Measurements from ENCODE around the gene LRP1B. TPM values are rescaled to one million over a fixed set of nuclear protein-coding genes. Genes with fewer than 3 reads are reported as not detected.

Gene LRP1B
- total RNA-seq, 3 donors from 2014 or later, result not detected

GRCh38 chr2:141941210-141941714, 189.6 kb downstream of the LRP1B start:
- Mint-ChIP-seq H3K4me1 (ENCODE audit: low read depth) (no peaks in the 10 kb centered on the region), H3K4me3 (no peak overlapping the region), H3K36me3 (ENCODE audit: insufficient read depth) (no peaks in the 10 kb centered on the region), H3K9me3 (peaks cover 12% of the 10 kb centered on the region), H3K27me3 (ENCODE audit: low read depth) (no peaks in the 10 kb centered on the region)
- DNase-seq, result no peak
- no peak for ATAC-seq

- H3K9me3 Mint-ChIP-seq, result peaks cover 12% of the 10 kb centered on the region
- H3K36me3 Mint-ChIP-seq (ENCODE audit: insufficient read depth), result no peaks in the 10 kb centered on the region
- no peak overlapping the region for H3K4me3 Mint-ChIP-seq
- H3K27me3 Mint-ChIP-seq (ENCODE audit: low read depth), result no peaks in the 10 kb centered on the region
- ATAC-seq (no peak), DNase-seq (no peak)
- no peaks in the 10 kb centered on the region for H3K4me1 Mint-ChIP-seq (ENCODE audit: low read depth)
Measured at GRCh38 chr2:141940709-141941108, 190.1 kb downstream of the LRP1B start.

- Mint-ChIP-seq H3K4me1 (ENCODE audit: low read depth) (no peaks in the 10 kb centered on the region), H3K27me3 (ENCODE audit: low read depth) (no peaks in the 10 kb centered on the region), H3K36me3 (ENCODE audit: insufficient read depth) (no peaks in the 10 kb centered on the region), H3K9me3 (peaks cover 12% of the 10 kb centered on the region), H3K4me3 (no peak overlapping the region)
- DNase-seq, result no peak
- no peak for ATAC-seq
Measured at GRCh38 chr2:141933226-141933625, 197.6 kb downstream of the LRP1B start.

GRCh38 chr2:141932261-141932660, 198.6 kb downstream of the LRP1B start:
- ATAC-seq, result no peak
- H3K4me1 Mint-ChIP-seq (ENCODE audit: low read depth), result no peaks in the 10 kb centered on the region

GRCh38 chr2:141931797-141932196, 199.0 kb downstream of the LRP1B start:
- Mint-ChIP-seq H3K9me3 (peaks cover 12% of the 10 kb centered on the region), H3K36me3 (ENCODE audit: insufficient read depth) (no peaks in the 10 kb centered on the region), H3K27me3 (ENCODE audit: low read depth) (no peaks in the 10 kb centered on the region), H3K4me3 (no peak overlapping the region), H3K4me1 (ENCODE audit: low read depth) (no peaks in the 10 kb centered on the region)
- DNase-seq (no peak), ATAC-seq (no peak)

More at GRCh38 chr2:141932261-141932660, 198.6 kb downstream of the LRP1B start:
- Mint-ChIP-seq H3K36me3 (ENCODE audit: insufficient read depth) (no peaks in the 10 kb centered on the region), H3K9me3 (peaks cover 12% of the 10 kb centered on the region), H3K27me3 (ENCODE audit: low read depth) (no peaks in the 10 kb centered on the region), H3K4me3 (no peak overlapping the region)
- no peak for DNase-seq

- no peak overlapping the region for H3K4me3 Mint-ChIP-seq
- H3K27me3 Mint-ChIP-seq (ENCODE audit: low read depth), result no peaks in the 10 kb centered on the region
- ATAC-seq (no peak), DNase-seq (no peak)
- peaks cover 12% of the 10 kb centered on the region for H3K9me3 Mint-ChIP-seq
- no peaks in the 10 kb centered on the region for H3K4me1 Mint-ChIP-seq (ENCODE audit: low read depth)
- H3K36me3 Mint-ChIP-seq (ENCODE audit: insufficient read depth), result no peaks in the 10 kb centered on the region
Measured at GRCh38 chr2:141930803-141931202, 200.0 kb downstream of the LRP1B start.

- Mint-ChIP-seq H3K4me1 (ENCODE audit: low read depth) (no peaks in the 10 kb centered on the region), H3K27me3 (ENCODE audit: low read depth) (no peaks in the 10 kb centered on the region), H3K36me3 (ENCODE audit: insufficient read depth) (no peaks in the 10 kb centered on the region), H3K9me3 (peaks cover 16% of the 10 kb centered on the region), H3K4me3 (no peak overlapping the region)
- ATAC-seq, result no peak
- no peak for DNase-seq
Measured at GRCh38 chr2:141929331-141930252, 201.2 kb downstream of the LRP1B start.

GRCh38 chr2:141928476-141928875, 202.3 kb downstream of the LRP1B start:
- peaks cover 15% of the 10 kb centered on the region for H3K9me3 Mint-ChIP-seq
- ATAC-seq (no peak), DNase-seq (no peak)
- H3K27me3 Mint-ChIP-seq (ENCODE audit: low read depth), result no peaks in the 10 kb centered on the region
- no peaks in the 10 kb centered on the region for H3K4me1 Mint-ChIP-seq (ENCODE audit: low read depth)
- H3K4me3 Mint-ChIP-seq, result no peak overlapping the region
- no peaks in the 10 kb centered on the region for H3K36me3 Mint-ChIP-seq (ENCODE audit: insufficient read depth)

GRCh38 chr2:141927536-141927935, 203.3 kb downstream of the LRP1B start:
- no peaks in the 10 kb centered on the region for H3K27me3 Mint-ChIP-seq (ENCODE audit: low read depth)
- no peak for DNase-seq
- H3K4me1 Mint-ChIP-seq (ENCODE audit: low read depth), result no peaks in the 10 kb centered on the region
- peaks cover 16% of the 10 kb centered on the region for H3K9me3 Mint-ChIP-seq
- no peak for ATAC-seq
- no peaks in the 10 kb centered on the region for H3K36me3 Mint-ChIP-seq (ENCODE audit: insufficient read depth)
- H3K4me3 Mint-ChIP-seq, result no peak overlapping the region

- Mint-ChIP-seq H3K27me3 (ENCODE audit: low read depth) (no peaks in the 10 kb centered on the region), H3K4me1 (ENCODE audit: low read depth) (no peaks in the 10 kb centered on the region), H3K4me3 (no peak overlapping the region), H3K36me3 (ENCODE audit: insufficient read depth) (no peaks in the 10 kb centered on the region), H3K9me3 (peaks cover 17% of the 10 kb centered on the region)
- DNase-seq (no peak), ATAC-seq (no peak)
Measured at GRCh38 chr2:141925511-141925910, 205.3 kb downstream of the LRP1B start.

GRCh38 chr2:141923657-141924056, 207.2 kb downstream of the LRP1B start:
- Mint-ChIP-seq H3K9me3 (peaks cover 17% of the 10 kb centered on the region), H3K4me1 (ENCODE audit: low read depth) (no peaks in the 10 kb centered on the region), H3K36me3 (ENCODE audit: insufficient read depth) (no peaks in the 10 kb centered on the region), H3K4me3 (no peak overlapping the region), H3K27me3 (ENCODE audit: low read depth) (no peaks in the 10 kb centered on the region)
- no peak for DNase-seq
- no peak for ATAC-seq

- H3K4me3 Mint-ChIP-seq, result no peak overlapping the region
- H3K4me1 Mint-ChIP-seq (ENCODE audit: low read depth), result no peaks in the 10 kb centered on the region
- peaks cover 12% of the 10 kb centered on the region for H3K9me3 Mint-ChIP-seq
- ATAC-seq (no peak), DNase-seq (no peak)
- no peaks in the 10 kb centered on the region for H3K27me3 Mint-ChIP-seq (ENCODE audit: low read depth)
- no peaks in the 10 kb centered on the region for H3K36me3 Mint-ChIP-seq (ENCODE audit: insufficient read depth)
Measured at GRCh38 chr2:141911485-141912066, 219.2 kb downstream of the LRP1B start.

- Mint-ChIP-seq H3K4me1 (ENCODE audit: low read depth) (no peaks in the 10 kb centered on the region), H3K36me3 (ENCODE audit: insufficient read depth) (no peaks in the 10 kb centered on the region), H3K27me3 (ENCODE audit: low read depth) (no peaks in the 10 kb centered on the region), H3K4me3 (no peak overlapping the region), H3K9me3 (no peaks in the 10 kb centered on the region)
- no peak for ATAC-seq
- DNase-seq, result no peak
Measured at GRCh38 chr2:141906678-141907077, 224.1 kb downstream of the LRP1B start.

GRCh38 chr2:141900826-141901225, 230.0 kb downstream of the LRP1B start:
- H3K36me3 Mint-ChIP-seq (ENCODE audit: insufficient read depth), result no peaks in the 10 kb centered on the region
- H3K9me3 Mint-ChIP-seq, result peaks cover 2% of the 10 kb centered on the region
- no peak for ATAC-seq
- DNase-seq, result no peak
- H3K27me3 Mint-ChIP-seq (ENCODE audit: low read depth), result no peaks in the 10 kb centered on the region
- no peaks in the 10 kb centered on the region for H3K4me1 Mint-ChIP-seq (ENCODE audit: low read depth)
- H3K4me3 Mint-ChIP-seq, result no peak overlapping the region

- no peak for DNase-seq
- no peaks in the 10 kb centered on the region for H3K4me1 Mint-ChIP-seq (ENCODE audit: low read depth)
- H3K9me3 Mint-ChIP-seq, result peaks cover 2% of the 10 kb centered on the region
- H3K27me3 Mint-ChIP-seq (ENCODE audit: low read depth), result no peaks in the 10 kb centered on the region
- H3K4me3 Mint-ChIP-seq, result no peak overlapping the region
- ATAC-seq, result no peak
- H3K36me3 Mint-ChIP-seq (ENCODE audit: insufficient read depth), result no peaks in the 10 kb centered on the region
Measured at GRCh38 chr2:141899740-141900139, 231.1 kb downstream of the LRP1B start.

Data from activated T-cell treated with anti-CD3 and anti-CD28 coated beads, Interleukin-2, amount 50 U/mL, for 4 hours (primary cell).